Central memory CD4-positive, alpha-beta T cell (primary cell): ENCODE results near the gene TOMM70.

Source experiments
- DNase-seq: peaks from one replicate; pipeline ENCODE4 v3.0.0; 2022

Gene TOMM70

DNA sequence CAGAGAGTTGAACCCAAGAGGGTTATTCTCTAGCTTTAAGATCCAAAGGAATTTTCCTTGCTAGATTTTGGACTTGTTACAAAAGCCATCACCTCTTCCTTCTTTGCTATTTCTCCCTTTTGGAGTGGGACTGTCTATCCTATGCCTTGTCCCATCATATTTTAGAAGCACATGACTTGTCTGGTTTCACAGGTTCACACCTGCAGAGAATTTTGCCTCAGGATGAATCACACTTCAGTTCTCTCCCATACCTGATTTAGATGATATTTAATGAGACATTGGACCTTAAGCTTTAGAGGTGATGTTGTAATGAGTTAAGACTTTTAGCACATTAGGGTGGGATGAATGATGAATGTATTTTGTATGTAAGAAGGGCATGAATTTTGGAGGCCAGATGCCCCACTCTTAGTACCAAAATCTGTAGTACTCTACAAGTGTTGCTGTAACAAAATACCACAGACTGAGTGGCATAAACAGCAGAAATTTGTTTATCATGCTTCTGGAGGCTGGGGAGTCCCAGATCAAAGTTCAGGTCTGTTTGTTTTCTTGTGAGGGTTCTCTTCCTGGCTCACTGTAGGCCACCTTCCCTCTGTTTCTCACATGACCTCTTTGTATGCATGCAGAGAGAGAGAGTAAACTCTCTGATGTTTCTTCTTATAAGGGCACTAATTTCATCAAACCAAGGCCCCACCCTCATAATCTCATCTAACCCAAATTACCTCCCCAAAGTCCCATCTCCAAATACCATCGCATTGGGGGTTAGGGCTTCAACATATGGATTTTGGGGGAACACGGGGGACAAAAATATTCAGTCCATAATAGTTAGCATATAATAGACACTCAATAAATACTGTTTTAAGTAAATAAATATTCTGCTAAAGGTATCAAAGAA, 10.4 kb upstream of the TOMM70 start:
- no peak for DNase-seq

DNA sequence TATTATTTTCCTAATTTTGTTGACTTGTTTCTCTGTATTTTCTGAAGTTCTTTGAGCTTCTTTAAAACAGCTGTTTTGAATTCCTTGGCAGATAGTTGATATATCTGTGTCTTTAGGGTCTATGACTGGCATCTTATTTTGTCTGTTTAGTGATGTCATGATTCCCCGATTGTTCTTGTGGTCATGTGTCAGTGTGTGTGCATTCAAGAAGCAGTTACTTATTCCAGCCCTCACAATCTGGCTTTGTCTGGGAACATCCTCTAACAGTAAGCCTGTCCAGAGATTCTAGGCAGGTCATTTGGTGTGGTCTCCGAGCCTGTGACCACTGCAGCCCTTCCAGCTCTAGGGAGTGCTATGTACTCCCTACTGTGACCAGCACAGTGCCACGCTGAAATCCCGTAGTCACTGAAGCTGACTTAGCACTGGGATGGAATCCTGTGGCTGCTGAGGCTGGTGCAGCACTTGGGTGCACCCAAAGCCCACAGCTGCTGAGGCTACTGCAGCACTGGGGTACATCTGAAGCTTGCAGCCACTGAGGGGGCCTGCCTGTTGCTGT, 7.2 kb upstream of the TOMM70 start:
- no peak for DNase-seq

- no peak for DNase-seq
Measured at GRCh38 chr3:100407164-100407563, 6.3 kb upstream of the TOMM70 start.

- no peak for DNase-seq
Measured at GRCh38 chr3:100404250-100404548, 3.3 kb upstream of the TOMM70 start.

DNA sequence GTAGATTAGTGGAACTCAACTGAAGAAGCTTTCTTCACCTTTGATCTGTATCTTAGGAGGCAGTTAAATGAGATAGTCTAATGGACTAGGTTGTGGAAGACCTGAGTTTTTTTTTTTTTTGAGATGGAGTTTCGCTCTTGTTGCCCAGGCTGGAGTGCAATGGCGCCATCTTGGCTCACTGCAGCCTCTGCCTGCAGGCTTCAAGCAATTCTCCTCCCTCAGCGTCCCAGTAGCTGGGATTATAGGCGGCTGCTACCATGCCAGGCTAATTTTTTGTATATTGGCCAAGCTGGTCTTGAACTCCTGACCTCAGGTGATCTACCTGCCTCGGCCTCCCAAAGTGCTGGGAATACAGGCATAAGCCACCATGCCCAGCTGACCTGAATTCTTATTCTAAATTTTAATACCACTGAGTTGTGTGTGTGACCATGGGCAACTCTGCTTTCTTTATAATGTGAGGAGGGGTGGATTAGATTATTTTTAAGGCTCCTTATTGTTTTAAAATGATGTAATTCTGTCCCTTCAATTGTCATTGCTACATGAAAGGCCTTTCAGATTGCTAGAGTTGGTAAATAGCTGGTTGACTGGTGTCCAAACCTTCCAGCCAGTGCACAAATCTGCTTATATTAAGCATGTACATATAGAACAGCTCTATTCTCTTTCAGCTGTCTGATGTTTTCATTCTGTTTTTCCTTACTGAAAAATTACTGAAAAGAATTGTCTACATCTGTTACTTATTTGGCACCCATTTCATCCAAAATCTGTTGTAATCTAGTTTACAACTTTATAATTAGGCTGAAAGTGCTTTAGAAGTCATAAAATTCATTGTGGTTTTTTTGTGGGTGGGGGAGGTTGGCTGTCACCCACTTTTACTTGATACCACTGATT, 2.7 kb upstream of the TOMM70 start:
- DNase-seq = no peak

DNA sequence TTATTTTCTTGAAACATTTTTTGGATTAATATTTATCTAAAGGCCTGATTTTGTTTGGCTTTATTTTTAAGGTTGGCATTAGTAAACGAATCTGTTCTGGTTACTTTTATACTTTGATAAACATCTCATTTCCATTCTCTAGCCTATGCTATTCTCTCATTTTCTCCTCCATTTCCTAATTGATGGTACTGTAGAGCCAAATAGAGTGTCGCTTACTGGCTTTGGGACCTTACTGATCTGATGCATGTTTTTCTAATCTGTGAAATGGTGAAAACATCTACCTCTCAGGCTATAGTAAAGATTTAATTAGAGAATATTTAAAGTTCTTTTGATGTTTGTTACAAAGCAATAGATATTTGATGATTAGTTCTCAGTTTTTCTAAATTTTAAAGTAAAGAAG, 2.0 kb upstream of the TOMM70 start:
- DNase-seq = no peak

DNA sequence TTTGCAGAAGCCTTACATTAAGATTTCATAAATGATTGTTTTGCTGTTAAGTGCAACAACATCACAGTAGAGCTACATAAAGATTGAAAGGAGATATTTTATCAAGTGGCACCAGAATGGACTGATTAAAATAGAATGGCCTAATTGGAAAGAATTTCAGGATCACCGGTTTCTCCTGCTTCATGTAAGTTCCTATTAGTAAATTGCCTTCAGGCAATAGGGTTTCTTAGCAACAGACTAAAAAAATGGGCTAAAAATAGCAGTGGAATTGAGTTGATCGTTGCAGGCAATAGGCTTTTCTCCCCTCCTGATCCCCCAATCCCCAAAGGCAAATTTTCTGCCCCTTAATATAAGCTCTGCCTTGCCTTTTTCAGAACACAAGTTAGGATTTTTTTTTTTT, 1.4 kb upstream of the TOMM70 start:
- DNase-seq = no peak

DNA sequence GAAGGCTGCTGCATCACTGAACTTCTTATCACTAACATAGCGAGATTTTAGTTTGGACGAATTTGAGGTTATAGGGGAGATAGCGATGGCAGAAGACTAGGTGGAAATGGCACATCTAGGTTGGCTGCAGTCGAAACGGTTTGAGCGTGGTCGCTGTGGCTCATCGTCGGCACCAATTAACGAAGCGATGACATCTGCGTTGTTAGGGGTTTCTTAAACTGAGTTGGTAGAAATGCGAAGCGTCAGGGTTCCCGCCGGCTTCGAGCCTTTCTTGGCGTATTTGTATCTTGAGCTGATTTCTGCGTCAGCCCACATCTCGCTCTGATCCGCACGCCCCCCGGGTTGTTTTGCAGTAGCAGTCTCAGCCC, 769 bp upstream of the TOMM70 start:
- DNase-seq = no peak

GRCh38 chr3:100400419-100400779, 490 bp downstream of the TOMM70 start:
- DNase-seq = peak; percentile 36

DNA sequence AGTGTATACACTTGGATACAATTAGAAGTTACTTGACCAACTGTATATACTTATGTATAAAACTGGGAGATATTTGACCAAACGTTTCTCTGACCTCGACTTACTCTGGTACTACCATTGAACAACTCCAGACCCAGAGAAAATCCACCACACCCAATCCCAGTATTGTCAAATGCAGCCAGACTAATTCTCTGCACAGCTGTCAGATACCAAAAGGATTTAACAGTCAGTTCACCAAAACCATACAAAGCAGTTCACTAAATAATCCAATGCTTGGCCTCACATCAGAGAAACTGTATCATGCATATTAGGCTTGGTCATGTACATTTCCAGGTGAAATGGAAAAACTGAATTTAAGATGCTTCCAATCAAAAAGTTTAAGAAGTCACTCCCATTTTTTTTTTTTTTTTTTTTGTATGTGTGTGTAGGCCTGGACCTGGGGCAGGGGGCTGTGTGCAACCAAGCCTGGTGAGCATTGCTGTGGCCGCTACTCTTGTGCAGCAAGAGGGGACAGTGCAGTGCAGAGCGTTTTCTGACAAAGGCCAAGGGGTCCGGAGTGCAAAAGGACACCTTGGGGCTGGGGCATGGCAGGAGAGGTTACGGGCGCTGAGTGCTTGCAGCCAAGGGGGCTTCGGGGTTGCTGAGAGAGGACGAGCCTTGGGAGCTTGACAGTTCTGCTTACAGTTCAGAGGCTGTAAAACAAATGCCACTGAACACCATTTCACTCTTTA, 1.4 kb downstream of the TOMM70 start:
- no peak for DNase-seq

GRCh38 chr3:100396967-100397366, 3.9 kb downstream of the TOMM70 start:
- no peak for DNase-seq

DNA sequence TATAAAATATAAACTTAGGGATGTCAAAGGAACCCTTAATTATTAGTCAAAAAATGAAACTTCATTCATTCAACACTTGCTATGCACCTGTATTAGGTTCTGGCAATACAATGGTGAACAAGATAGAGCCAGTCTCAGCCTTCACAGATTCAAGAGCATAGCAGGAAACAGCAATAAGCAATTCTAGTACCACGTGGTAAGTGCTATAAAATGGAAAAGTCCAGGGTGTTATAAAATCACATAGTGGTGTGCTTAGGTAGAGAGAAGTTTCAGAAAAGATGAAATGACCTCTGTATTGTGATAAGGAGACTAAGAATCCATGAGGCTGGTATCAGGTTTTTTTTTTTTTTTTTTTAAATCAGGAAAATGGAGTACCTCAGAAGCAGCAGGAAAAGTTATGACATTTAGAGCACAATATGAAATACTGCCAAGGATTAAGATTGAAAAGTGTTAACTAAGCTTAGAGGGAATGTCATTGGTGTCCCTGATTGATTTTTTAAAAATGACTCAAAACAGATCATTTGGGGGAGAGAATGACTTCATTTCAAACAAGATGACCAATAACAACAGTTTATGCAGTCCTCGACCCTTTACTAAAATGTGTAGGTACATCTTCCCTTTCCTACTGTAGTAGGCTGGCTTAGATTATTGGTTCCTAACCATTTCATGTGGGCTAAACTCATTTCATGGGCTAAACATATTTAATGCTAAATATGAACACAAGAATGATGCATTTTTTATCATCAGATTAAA, 5.0 kb downstream of the TOMM70 start:
- DNase-seq = no peak

GRCh38 chr3:100389025-100389424, 11.9 kb downstream of the TOMM70 start:
- DNase-seq = no peak

GRCh38 chr3:100386437-100387074, 14.3 kb downstream of the TOMM70 start:
- no peak for DNase-seq

- DNase-seq = no peak
Measured at GRCh38 chr3:100384733-100385525, 16.0 kb downstream of the TOMM70 start.

- no peak for DNase-seq
Measured at GRCh38 chr3:100376301-100376700, 24.6 kb downstream of the TOMM70 start.

GRCh38 chr3:100374521-100374920, 26.4 kb downstream of the TOMM70 start:
- DNase-seq = no peak

DNA sequence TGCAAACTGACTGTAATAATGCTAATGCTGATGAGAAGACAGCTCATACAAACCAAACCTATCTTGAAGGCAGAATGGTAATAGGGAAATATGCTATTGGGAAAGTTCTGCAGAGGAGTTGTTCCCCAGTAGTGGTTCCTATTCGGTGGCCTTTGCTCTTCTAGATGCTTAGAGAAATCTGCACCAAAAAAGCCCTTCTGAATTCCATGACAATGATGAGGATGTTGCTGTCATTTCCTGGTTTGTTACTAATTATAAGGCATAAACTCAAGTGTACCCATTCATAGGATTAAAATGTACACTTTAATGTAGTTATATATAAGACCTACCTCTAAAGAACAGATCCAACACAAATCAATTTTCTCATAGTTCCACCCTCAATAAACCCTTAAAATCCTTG, 30.1 kb downstream of the TOMM70 start:
- no peak for DNase-seq

DNA sequence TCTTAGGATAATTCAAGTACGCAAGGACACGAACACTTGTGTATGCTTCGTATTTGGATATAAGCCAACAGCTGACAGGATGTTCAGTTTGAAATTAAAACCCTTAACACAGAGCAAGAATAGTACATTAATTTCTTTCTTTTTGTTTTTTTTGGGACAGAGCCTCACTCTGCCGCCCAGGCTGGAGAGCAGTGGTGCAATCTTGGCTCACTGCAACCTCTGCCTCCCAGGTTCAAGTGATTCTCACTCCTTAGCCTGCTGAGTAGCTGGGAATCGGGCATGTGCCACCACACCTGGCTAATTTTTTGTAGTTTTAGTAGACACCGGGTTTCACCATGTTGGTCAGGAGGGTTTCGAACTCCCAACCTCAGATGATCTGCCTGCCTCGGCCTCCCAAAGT, 32.4 kb downstream of the TOMM70 start:
- no peak for DNase-seq

GRCh38 chr3:100366424-100366823, 34.5 kb downstream of the TOMM70 start:
- DNase-seq = no peak

GRCh38 chr3:100364421-100364820, 36.5 kb downstream of the TOMM70 start:
- no peak for DNase-seq
